NT2/D1 (cell line): ENCODE measurements around the gene ARPC5L.

Experiments
- DNase-seq: peaks from one replicate; pipeline ENCODE4 v3.0.0-alpha.2; 2011; ENCODE audit warnings: low read depth, low spot score
- H3K27me3 ChIP-seq: 2 replicates; pipeline ENCODE4 v1.6.0; 2011; ENCODE audit warnings: mild to moderate bottlenecking; ENCODE audit not compliant: insufficient read length, insufficient read depth
- H3K36me3 ChIP-seq: 2 replicates; pipeline ENCODE4 v1.6.1; 2011; ENCODE audit warnings: mild to moderate bottlenecking, low read length, mixed read lengths; ENCODE audit not compliant: insufficient read depth, insufficient read length
- H3K4me1 ChIP-seq: 2 replicates; pipeline ENCODE4 v1.5.1; 2011; ENCODE audit not compliant: insufficient read depth, insufficient read length
- H3K4me3 ChIP-seq: 2 replicates; pipeline ENCODE4 v1.5.1; 2011; ENCODE audit warnings: low read depth; ENCODE audit not compliant: insufficient read length
- H3K9ac ChIP-seq: 2 replicates; pipeline ENCODE4 v1.6.0; 2011; ENCODE audit warnings: low read depth; ENCODE audit not compliant: insufficient read length
- H3K9me3 ChIP-seq: 2 replicates; pipeline ENCODE4 v1.5.1; 2011; ENCODE audit warnings: mild to moderate bottlenecking, low read length; ENCODE audit not compliant: insufficient read depth
- SUZ12 ChIP-seq: IDR thresholded peaks from 2 replicates; pipeline ENCODE4 v1.6.1; 2011; ENCODE audit not compliant: insufficient read length, insufficient read depth; ENCODE audit errors: extremely low read depth
- YY1 ChIP-seq: IDR thresholded peaks from 2 replicates; pipeline ENCODE4 v1.6.1; 2011; ENCODE audit not compliant: insufficient read length, insufficient read depth
- ZNF274 ChIP-seq: IDR thresholded peaks from 2 replicates; pipeline ENCODE4 v1.6.1; 2011; ENCODE audit warnings: mild to moderate bottlenecking, low read depth, low read length

The ARPC5L gene

DNA sequence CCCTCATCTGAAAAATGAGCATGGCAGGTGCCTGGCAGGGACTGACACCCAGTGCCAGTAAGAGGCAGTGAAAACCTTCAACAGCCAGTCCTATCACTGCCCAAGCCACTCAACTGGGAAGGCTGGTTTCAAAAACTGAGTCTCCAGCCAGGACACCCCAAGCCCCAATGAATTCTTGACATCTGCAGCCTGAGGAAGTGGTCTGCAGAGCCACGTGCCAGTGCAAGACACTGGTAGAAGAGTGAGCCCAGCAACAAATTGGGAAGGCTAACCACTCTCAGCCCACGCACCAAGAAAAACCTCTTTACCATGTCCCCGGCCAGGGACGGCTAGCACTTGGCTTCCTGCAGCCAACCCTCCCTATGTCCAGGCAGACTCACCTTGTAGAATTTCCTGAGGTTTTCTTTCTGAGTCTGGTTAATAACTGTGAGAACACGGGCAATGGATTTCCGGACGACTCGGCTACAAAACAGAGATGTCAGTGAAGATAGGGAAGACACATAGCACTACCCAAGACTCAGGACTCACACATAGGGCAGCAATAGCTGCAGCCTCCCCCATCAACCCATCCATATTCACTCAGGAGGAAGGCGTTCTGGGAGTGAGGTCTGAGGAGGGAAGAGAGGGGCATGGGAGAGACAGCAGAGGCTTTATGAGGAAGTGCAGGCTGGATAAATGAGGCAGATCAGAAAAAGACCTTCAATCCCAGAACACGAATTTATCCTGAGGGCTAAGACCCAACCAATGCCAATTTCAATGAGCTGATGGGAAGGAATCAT is 1.9 kb upstream of the ARPC5L start:
- peaks cover 72% of the 10 kb centered on the region for H3K36me3 ChIP-seq

GRCh38 chr9:124860582-124861341 is 1.2 kb upstream of the ARPC5L start:
- no peaks in the 10 kb centered on the region for H3K9me3 ChIP-seq
- DNase-seq = no peak
- peak overlapping the region; percentile 81 for H3K4me3 ChIP-seq
- peak overlapping the region; percentile 87 for H3K9ac ChIP-seq
- H3K36me3 ChIP-seq = peaks cover 69% of the 10 kb centered on the region
- no peaks in the 10 kb centered on the region for H3K27me3 ChIP-seq
- peaks cover 26% of the 10 kb centered on the region for H3K4me1 ChIP-seq
- TF ChIP-seq ZNF274 (no peak), SUZ12 (no peak), YY1 (no peak)

More for the DNA sequence above, 1.9 kb upstream of the ARPC5L start:
- no peak for DNase-seq
- Histone ChIP-seq H3K9me3 (no peaks in the 10 kb centered on the region), H3K9ac (peak overlapping the region; percentile 87), H3K27me3 (no peaks in the 10 kb centered on the region), H3K4me1 (peaks cover 27% of the 10 kb centered on the region), H3K4me3 (peak overlapping the region; percentile 81)
- TF ChIP-seq SUZ12 (no peak), ZNF274 (no peak), YY1 (no peak)

DNA sequence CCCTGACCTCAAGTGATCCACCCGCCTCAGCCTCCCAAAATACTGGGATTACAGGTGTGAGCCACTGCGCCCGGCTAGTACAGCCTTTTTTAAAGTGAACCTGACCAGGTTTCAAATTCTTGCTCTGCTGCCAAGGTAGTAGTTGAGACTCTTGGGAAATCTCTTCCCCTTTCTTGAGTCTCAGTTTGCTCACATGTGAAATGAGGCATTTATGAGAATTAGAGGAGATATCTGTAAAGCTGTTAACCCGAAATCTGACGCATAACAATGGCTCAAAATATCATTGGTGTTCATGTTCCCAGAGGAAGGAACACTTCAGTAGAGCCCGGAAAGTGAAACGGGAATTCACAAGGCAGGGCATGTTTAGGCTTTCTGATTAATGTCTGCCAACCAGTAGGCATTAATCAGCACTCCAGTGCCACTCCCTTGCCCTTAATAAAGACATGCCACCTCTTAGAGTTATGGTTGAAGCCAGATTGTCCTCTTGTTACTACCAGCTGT is 1.5 kb downstream of the ARPC5L start:
- H3K4me1 ChIP-seq = peaks cover 10% of the 10 kb centered on the region
- no peak overlapping the region for H3K9ac ChIP-seq
- peaks cover 55% of the 10 kb centered on the region for H3K36me3 ChIP-seq
- no peaks in the 10 kb centered on the region for H3K27me3 ChIP-seq
- no peaks in the 10 kb centered on the region for H3K9me3 ChIP-seq
- DNase-seq = no peak
- TF ChIP-seq SUZ12 (no peak), YY1 (no peak), ZNF274 (no peak)
- no peak overlapping the region for H3K4me3 ChIP-seq

DNA sequence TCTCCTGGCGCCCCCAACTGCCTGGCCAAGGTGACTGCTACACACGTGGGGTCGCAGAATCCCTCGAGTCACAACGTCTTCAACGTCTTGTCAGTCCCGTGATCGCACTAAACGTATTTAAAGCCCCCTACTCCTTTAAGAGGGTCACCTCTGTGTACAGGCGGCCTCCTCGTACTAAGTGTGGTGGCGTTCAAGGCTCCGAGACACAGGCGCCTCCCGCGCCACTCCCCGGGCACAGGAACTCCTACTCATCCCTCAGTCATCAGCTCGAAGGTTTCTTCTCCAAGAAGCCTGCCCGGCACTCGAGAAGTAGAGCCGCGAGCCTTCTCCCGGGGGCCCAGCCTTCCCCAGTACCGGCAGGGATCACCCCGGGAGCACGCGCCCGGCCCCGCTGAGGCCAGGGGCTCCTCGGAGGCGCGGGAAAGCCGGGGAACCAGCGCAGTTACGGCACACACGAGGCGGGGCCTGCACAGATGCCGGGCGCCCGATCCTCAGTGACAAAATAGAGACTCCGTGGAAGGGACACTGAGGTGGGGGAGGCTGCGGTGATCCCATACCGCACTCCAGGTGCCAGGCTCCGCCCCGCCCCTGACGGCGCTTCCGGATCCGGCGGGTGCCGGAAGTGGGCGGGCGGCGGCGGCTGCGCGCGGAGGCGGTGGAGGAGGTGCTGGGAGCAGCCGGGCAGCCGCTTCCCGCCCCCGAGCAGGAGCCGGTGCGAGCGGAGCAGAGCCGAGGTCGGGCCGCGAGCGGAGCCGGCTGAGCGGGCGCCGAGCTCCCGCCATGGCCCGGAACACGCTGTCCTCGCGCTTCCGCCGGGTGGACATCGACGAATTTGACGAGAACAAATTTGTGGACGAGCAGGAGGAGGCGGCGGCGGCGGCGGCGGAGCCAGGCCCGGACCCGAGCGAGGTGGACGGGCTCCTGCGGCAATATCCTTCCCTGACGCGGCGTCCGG is 6.9 kb downstream of the ARPC5L start:
- Histone ChIP-seq H3K4me3 (peak overlapping the region; percentile 76), H3K9ac (peak overlapping the region; percentile 100), H3K4me1 (peaks cover 17% of the 10 kb centered on the region), H3K27me3 (no peaks in the 10 kb centered on the region), H3K9me3 (no peaks in the 10 kb centered on the region), H3K36me3 (peaks cover 60% of the 10 kb centered on the region)
- peak; percentile 80 for DNase-seq
- no peak for TF ChIP-seq SUZ12
- TF ChIP-seq YY1 = no peak
- no peak for TF ChIP-seq ZNF274

GRCh38 chr9:124869466-124869985 is 7.6 kb downstream of the ARPC5L start:
- no peak for TF ChIP-seq SUZ12
- no peak for TF ChIP-seq YY1
- no peak for TF ChIP-seq ZNF274
- H3K36me3 ChIP-seq = peaks cover 62% of the 10 kb centered on the region
- H3K27me3 ChIP-seq = no peaks in the 10 kb centered on the region
- peak overlapping the region; percentile 76 for H3K4me3 ChIP-seq
- peaks cover 17% of the 10 kb centered on the region for H3K4me1 ChIP-seq
- no peak for DNase-seq
- H3K9me3 ChIP-seq = no peaks in the 10 kb centered on the region
- H3K9ac ChIP-seq = peak overlapping the region; percentile 100

DNA sequence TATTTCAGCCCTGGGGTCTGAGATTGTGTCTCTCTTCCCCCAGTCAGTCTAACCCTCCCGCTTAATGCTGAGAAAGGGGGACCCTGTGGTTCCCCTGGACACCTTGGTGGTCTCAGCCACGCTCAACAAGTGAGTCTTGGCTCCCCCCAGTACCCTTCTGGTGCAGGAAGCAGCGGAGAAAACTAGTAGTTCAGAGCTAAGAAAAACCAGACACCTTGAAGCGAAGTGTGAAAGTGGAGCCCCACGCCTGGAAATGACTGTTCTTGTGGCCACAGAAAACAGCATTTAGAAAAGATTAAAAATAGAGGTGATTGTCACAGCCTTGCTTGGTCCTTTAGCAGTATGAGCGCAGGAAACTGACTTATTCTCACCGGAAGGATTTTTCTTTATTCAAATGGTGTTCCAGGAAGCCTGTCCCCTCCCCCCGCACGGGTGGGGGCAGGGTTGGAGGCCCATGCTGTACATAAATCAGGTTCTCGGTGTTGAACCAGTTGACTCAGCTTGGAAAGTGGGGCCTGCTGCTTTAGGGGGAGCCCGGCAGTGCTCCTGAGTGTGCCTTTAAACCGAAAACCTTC is 8.1 kb downstream of the ARPC5L start:
- no peaks in the 10 kb centered on the region for H3K27me3 ChIP-seq
- peaks cover 17% of the 10 kb centered on the region for H3K4me1 ChIP-seq
- H3K4me3 ChIP-seq = peak overlapping the region; percentile 76
- peaks cover 61% of the 10 kb centered on the region for H3K36me3 ChIP-seq
- peak overlapping the region; percentile 100 for H3K9ac ChIP-seq
- no peaks in the 10 kb centered on the region for H3K9me3 ChIP-seq
- no peak for DNase-seq
- TF ChIP-seq YY1 (no peak), SUZ12 (no peak), ZNF274 (no peak)
